Neural cell (in vitro differentiated cells): ENCODE measurements around the gene CCDC12. TPM values are rescaled to one million over a fixed set of nuclear protein-coding genes. Genes with fewer than 3 reads are reported as not detected.

Source experiments
- H2AFZ ChIP-seq: fragments of 200-600, 300-800 bp; sonication (generic), shearing (Covaris generic); 2 replicates; pipeline ENCODE4 v1.6.0; 2014; ENCODE audit warnings: low read depth, mild to moderate bottlenecking, antibody characterized with exemption, low read length, moderate library complexity
- H3F3A ChIP-seq: fragments of 200-600 bp; shearing (Covaris generic); 2 replicates; pipeline ENCODE4 v1.6.1; 2016; ENCODE audit warnings: mild to moderate bottlenecking, moderate library complexity, mixed read lengths, antibody characterized with exemption, low read length; ENCODE audit not compliant: insufficient read depth, poor library complexity, severe bottlenecking
- H3K27ac ChIP-seq: fragments of 200-600, 300-800 bp; sonication (generic), shearing (Covaris generic); 2 replicates; pipeline ENCODE4 v1.5.1; 2014; ENCODE audit warnings: mild to moderate bottlenecking, low read length, moderate library complexity
- H3K27me3 ChIP-seq: fragments of 300-800, 200-600 bp; sonication (generic), shearing (Covaris generic); 2 replicates; pipeline ENCODE4 v1.6.0; 2014; ENCODE audit warnings: mild to moderate bottlenecking, low read depth, low read length, moderate library complexity; ENCODE audit not compliant: insufficient read depth
- H3K36me3 ChIP-seq: fragments of 300-800, 200-600 bp; sonication (generic), shearing (Covaris generic); 2 replicates; pipeline ENCODE4 v1.5.1; 2014; ENCODE audit warnings: mild to moderate bottlenecking, antibody characterized with exemption, low read length, moderate library complexity; ENCODE audit not compliant: insufficient read depth
- H3K4me2 ChIP-seq: fragments of 300-800, 200-600 bp; sonication (generic), shearing (Covaris generic); 2 replicates; pipeline ENCODE4 v1.6.0; 2014; ENCODE audit warnings: mild to moderate bottlenecking, low read length
- H3K4me3 ChIP-seq: fragments of 300-800, 200-600 bp; sonication (generic), shearing (Covaris generic); 2 replicates; pipeline ENCODE4 v1.5.1; 2014; ENCODE audit warnings: mild to moderate bottlenecking, low read length, moderate library complexity
- H3K79me2 ChIP-seq: fragments of 200-600 bp; shearing (Covaris generic); replicated peaks from 2 replicates; pipeline ENCODE4 v1.6.0; 2014; ENCODE audit warnings: mild to moderate bottlenecking, low read length, moderate library complexity; ENCODE audit not compliant: insufficient read depth
- H3K9ac ChIP-seq: fragments of 300-800, 200-600 bp; sonication (generic), shearing (Covaris generic); 2 replicates; pipeline ENCODE4 v1.6.1; 2016; ENCODE audit warnings: mild to moderate bottlenecking, low read length, mixed read lengths
- H3K9me2 ChIP-seq: fragments of 200-600 bp; shearing (Covaris generic); 2 replicates; pipeline ENCODE4 v1.6.1; 2016; ENCODE audit warnings: mild to moderate bottlenecking, low read length, mixed read lengths; ENCODE audit not compliant: insufficient read depth
- H3K9me3 ChIP-seq: fragments of 200-600, 300-800 bp; sonication (generic), shearing (Covaris generic); 2 replicates; pipeline ENCODE4 v1.6.1; 2016; ENCODE audit warnings: mild to moderate bottlenecking, mixed run types, low read length, moderate library complexity, mixed read lengths
- H4K20me1 ChIP-seq: fragments of 200-600 bp; shearing (Covaris generic); 2 replicates; pipeline ENCODE4 v1.6.1; 2016; ENCODE audit warnings: mild to moderate bottlenecking, mixed run types; ENCODE audit not compliant: insufficient read depth
- EP300 ChIP-seq: fragments of 450-650 bp; conservative IDR thresholded peaks from 2 replicates; pipeline ENCODE4 v1.6.1; 2014; ENCODE audit warnings: antibody characterized with exemption, mild to moderate bottlenecking, moderate library complexity; ENCODE audit not compliant: poor library complexity, severe bottlenecking
- EZH2 ChIP-seq: fragments of 200-600, 300-800 bp; shearing (Covaris generic), sonication (generic); IDR thresholded peaks from 2 replicates; pipeline ENCODE4 v1.6.1; 2014; ENCODE audit warnings: antibody characterized with exemption, low read length, borderline replicate concordance, mild to moderate bottlenecking; ENCODE audit not compliant: insufficient read depth, poor library complexity, severe bottlenecking
- MXI1 ChIP-seq: fragments of 450-650 bp; conservative IDR thresholded peaks from 2 replicates; pipeline ENCODE4 v1.6.1; 2014; ENCODE audit warnings: antibody characterized with exemption, mild to moderate bottlenecking; ENCODE audit not compliant: poor library complexity, severe bottlenecking
- POLR2AphosphoS5 ChIP-seq: IDR thresholded peaks from 2 replicates; pipeline ENCODE4 v1.6.1; 2012
- RAD21 ChIP-seq: fragments of 450-650 bp; conservative IDR thresholded peaks from 2 replicates; pipeline ENCODE4 v1.6.1; 2014; ENCODE audit warnings: antibody characterized with exemption, mild to moderate bottlenecking, moderate library complexity
- SMC3 ChIP-seq: fragments of 450-650 bp; conservative IDR thresholded peaks from 2 replicates; pipeline ENCODE4 v1.6.1; 2014; ENCODE audit warnings: antibody characterized with exemption, mild to moderate bottlenecking, moderate library complexity; ENCODE audit not compliant: poor library complexity
- TAF1 ChIP-seq: IDR thresholded peaks from 2 replicates; pipeline ENCODE4 v1.6.1; 2012; ENCODE audit warnings: low read depth
- polyA plus RNA-seq: library from polyadenylated mRNA; depleted of rRNA; stranded (reverse); fragments of >200 nt; gene quantifications from 2 replicates; pipeline ENCODE4 v1.2.3, GENCODE V29; 2014
- TF ChIP-seq, protein P1 (sequence below): IDR thresholded peaks from 2 replicates; pipeline ENCODE4 v1.6.1; 2012; ENCODE audit warnings: borderline replicate concordance
- TF ChIP-seq, protein P2 (sequence below): fragments of 450-650 bp; IDR thresholded peaks from 2 replicates; pipeline ENCODE4 v1.5.1; 2014; ENCODE audit warnings: antibody characterized with exemption, mild to moderate bottlenecking, moderate library complexity; ENCODE audit not compliant: poor library complexity, severe bottlenecking

Gene CCDC12
- polyA plus RNA-seq, 1 donor from 2014 or later, result 46.4 TPM

DNA sequence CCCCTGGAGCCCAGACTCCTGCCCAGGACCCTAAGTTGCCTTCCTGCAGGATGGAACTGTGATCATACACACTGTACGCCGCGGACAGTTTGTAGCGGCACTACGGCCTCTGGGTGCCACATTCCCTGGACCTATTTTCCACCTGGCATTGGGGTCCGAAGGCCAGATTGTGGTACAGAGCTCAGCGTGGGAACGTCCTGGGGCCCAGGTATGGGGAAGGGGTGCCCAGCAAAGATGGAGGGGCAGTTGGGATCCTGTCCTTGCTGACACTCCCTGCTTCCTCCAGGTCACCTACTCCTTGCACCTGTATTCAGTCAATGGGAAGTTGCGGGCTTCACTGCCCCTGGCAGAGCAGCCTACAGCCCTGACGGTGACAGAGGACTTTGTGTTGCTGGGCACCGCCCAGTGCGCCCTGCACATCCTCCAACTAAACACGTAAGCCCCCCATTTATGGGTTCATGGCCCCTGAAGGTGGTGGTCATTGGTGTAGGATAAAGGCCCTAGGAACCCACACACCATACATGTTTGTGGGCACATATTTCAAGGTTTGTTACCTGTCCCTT lies 31.8 kb upstream of the CCDC12 start:
- no peaks in the 10 kb centered on the region for H3K9me3 ChIP-seq
- H3K9ac ChIP-seq, result no peak overlapping the region
- no peak overlapping the region for H3K4me3 ChIP-seq
- no peak overlapping the region for H2AFZ ChIP-seq
- no peak overlapping the region for H3K4me2 ChIP-seq
- no peaks in the 10 kb centered on the region for H3K36me3 ChIP-seq
- TF ChIP-seq, protein P1, sequence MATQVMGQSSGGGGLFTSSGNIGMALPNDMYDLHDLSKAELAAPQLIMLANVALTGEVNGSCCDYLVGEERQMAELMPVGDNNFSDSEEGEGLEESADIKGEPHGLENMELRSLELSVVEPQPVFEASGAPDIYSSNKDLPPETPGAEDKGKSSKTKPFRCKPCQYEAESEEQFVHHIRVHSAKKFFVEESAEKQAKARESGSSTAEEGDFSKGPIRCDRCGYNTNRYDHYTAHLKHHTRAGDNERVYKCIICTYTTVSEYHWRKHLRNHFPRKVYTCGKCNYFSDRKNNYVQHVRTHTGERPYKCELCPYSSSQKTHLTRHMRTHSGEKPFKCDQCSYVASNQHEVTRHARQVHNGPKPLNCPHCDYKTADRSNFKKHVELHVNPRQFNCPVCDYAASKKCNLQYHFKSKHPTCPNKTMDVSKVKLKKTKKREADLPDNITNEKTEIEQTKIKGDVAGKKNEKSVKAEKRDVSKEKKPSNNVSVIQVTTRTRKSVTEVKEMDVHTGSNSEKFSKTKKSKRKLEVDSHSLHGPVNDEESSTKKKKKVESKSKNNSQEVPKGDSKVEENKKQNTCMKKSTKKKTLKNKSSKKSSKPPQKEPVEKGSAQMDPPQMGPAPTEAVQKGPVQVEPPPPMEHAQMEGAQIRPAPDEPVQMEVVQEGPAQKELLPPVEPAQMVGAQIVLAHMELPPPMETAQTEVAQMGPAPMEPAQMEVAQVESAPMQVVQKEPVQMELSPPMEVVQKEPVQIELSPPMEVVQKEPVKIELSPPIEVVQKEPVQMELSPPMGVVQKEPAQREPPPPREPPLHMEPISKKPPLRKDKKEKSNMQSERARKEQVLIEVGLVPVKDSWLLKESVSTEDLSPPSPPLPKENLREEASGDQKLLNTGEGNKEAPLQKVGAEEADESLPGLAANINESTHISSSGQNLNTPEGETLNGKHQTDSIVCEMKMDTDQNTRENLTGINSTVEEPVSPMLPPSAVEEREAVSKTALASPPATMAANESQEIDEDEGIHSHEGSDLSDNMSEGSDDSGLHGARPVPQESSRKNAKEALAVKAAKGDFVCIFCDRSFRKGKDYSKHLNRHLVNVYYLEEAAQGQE, result no peak
- TF ChIP-seq, protein P2, sequence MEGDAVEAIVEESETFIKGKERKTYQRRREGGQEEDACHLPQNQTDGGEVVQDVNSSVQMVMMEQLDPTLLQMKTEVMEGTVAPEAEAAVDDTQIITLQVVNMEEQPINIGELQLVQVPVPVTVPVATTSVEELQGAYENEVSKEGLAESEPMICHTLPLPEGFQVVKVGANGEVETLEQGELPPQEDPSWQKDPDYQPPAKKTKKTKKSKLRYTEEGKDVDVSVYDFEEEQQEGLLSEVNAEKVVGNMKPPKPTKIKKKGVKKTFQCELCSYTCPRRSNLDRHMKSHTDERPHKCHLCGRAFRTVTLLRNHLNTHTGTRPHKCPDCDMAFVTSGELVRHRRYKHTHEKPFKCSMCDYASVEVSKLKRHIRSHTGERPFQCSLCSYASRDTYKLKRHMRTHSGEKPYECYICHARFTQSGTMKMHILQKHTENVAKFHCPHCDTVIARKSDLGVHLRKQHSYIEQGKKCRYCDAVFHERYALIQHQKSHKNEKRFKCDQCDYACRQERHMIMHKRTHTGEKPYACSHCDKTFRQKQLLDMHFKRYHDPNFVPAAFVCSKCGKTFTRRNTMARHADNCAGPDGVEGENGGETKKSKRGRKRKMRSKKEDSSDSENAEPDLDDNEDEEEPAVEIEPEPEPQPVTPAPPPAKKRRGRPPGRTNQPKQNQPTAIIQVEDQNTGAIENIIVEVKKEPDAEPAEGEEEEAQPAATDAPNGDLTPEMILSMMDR, result no peak
- no peak for TF ChIP-seq MXI1
- no peak for TF ChIP-seq SMC3
- TF ChIP-seq EZH2, result no peak
- no peak for TF ChIP-seq POLR2AphosphoS5
- TF ChIP-seq TAF1, result no peak
- TF ChIP-seq EP300, result no peak
- H3K9me2 ChIP-seq, result no peaks in the 10 kb centered on the region
- no peaks in the 10 kb centered on the region for H3F3A ChIP-seq
- no peaks in the 10 kb centered on the region for H3K79me2 ChIP-seq
- H3K27ac ChIP-seq, result no peak overlapping the region
- no peaks in the 10 kb centered on the region for H3K27me3 ChIP-seq
- H4K20me1 ChIP-seq, result no peaks in the 10 kb centered on the region

DNA sequence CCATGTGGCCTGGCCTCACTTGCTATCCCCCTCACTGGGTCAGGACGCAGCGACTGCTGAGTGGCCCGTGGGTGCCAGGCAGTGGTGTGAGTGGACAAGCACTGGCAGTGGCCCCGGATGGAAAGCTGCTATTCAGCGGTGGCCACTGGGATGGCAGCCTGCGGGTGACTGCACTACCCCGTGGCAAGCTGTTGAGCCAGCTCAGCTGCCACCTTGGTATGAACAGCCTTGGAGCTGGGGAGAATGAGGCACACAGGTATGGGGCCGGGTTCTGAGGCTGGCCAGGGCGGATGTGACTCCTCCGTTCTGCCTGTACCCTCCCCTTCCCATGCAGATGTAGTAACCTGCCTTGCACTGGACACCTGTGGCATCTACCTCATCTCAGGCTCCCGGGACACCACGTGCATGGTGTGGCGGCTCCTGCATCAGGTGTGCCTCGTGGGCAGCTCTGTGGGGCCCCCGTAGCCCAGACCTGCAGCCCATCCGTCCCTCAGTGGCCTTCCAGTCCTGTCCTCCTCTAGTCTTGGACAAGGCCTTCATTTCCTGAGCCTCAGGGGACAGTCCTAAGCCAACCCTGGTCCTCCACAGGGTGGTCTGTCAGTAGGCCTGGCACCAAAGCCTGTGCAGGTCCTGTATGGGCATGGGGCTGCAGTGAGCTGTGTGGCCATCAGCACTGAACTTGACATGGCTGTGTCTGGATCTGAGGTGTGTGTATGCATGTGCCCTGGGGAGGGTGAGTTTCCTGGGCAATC lies 31.1 kb upstream of the CCDC12 start:
- Histone ChIP-seq H3K27me3 (no peaks in the 10 kb centered on the region), H2AFZ (no peak overlapping the region), H3K9me3 (no peaks in the 10 kb centered on the region), H3K9ac (no peak overlapping the region), H3K4me2 (no peak overlapping the region), H3K9me2 (no peaks in the 10 kb centered on the region), H3K36me3 (no peaks in the 10 kb centered on the region), H4K20me1 (no peaks in the 10 kb centered on the region), H3F3A (no peaks in the 10 kb centered on the region), H3K4me3 (no peak overlapping the region), H3K27ac (no peak overlapping the region), H3K79me2 (no peaks in the 10 kb centered on the region)
- TF ChIP-seq EZH2 (no peak), SMC3 (no peak), POLR2AphosphoS5 (no peak), TAF1 (no peak), MXI1 (no peak), EP300 (no peak), RAD21 (no peak)
- TF ChIP-seq, protein P2, result no peak
- TF ChIP-seq, protein P1, result no peak
